Liver (tissue), 9 donors: ENCODE measurements around the gene ADPGK. TPM values are rescaled to one million over a fixed set of nuclear protein-coding genes. Genes with fewer than 3 reads are reported as not detected.
"Not testable (repeated sequence)": the region's sequence is repeated elsewhere in the genome, so short reads cannot be mapped to it uniquely, and the experiment has no call there.

Source experiments
- DNase-seq: peaks from one replicate; pipeline ENCODE4 v3.0.0-alpha.2; 2017; ENCODE audit warnings: low spot score
- H3K27ac ChIP-seq, 2 donors: one replicate each; pipeline ENCODE4 v1.7.0; 2013; ENCODE audit warnings: inconsistent platforms in 2 of 2, low read length in 2 of 2, control low read depth in 1 of 2, low read depth in 1 of 2, mild to moderate bottlenecking in 1 of 2
- H3K27me3 ChIP-seq, 4 donors: one replicate each; pipeline versions ENCODE4 v1.6.1 to v1.7.0; 2013; ENCODE audit warnings: low read length in 3 of 4, inconsistent platforms in 1 of 4, mild to moderate bottlenecking in 1 of 4, moderate library complexity in 1 of 4; ENCODE audit not compliant: control insufficient read depth in 4 of 4, insufficient read depth in 4 of 4
- H3K36me3 ChIP-seq, 4 donors: one replicate each; pipeline versions ENCODE4 v1.6.1 to v1.7.0; 2013; ENCODE audit warnings: low read length in 3 of 4, mild to moderate bottlenecking in 3 of 4, low read depth in 1 of 4, moderate library complexity in 1 of 4; ENCODE audit not compliant: control insufficient read depth in 4 of 4, insufficient read depth in 3 of 4
- H3K4me1 ChIP-seq, 4 donors: one replicate each; pipeline versions ENCODE4 v1.6.1 to v1.7.0; 2013; ENCODE audit warnings: low read length in 3 of 4, mild to moderate bottlenecking in 3 of 4, moderate library complexity in 1 of 4; ENCODE audit not compliant: control insufficient read depth in 4 of 4, insufficient read depth in 4 of 4
- H3K4me3 ChIP-seq, 3 donors: one replicate each; pipeline versions ENCODE4 v1.6.1 to v1.7.0; 2013; ENCODE audit warnings: low read length in 3 of 3, control low read depth in 1 of 3, low read depth in 1 of 3, mild to moderate bottlenecking in 1 of 3
- H3K9ac ChIP-seq, 2 donors: one replicate each; pipeline ENCODE4 v1.7.0; 2013; ENCODE audit warnings: low read length in 2 of 2, mild to moderate bottlenecking in 2 of 2, moderate library complexity in 2 of 2, control low read depth in 1 of 2, low read depth in 1 of 2
- H3K9me3 ChIP-seq, 4 donors: one replicate each; pipeline versions ENCODE4 v1.6.1 to v1.7.0; 2013; ENCODE audit warnings: low read length in 3 of 4; ENCODE audit not compliant: control insufficient read depth in 4 of 4
- ATF3 ChIP-seq: IDR thresholded peaks from 2 replicates; pipeline ENCODE4 v1.6.1; 2016; ENCODE audit warnings: antibody characterized with exemption
- EGR1 ChIP-seq, 2 donors: IDR thresholded peaks; 2 replicates each; pipeline ENCODE4 v1.6.1; 2016 to 2018; ENCODE audit warnings: antibody characterized with exemption in 2 of 2, low read depth in 2 of 2
- FOXA1 ChIP-seq: IDR thresholded peaks from 2 replicates; pipeline ENCODE4 v1.6.1; 2016; ENCODE audit warnings: antibody characterized with exemption
- FOXA2 ChIP-seq: IDR thresholded peaks from 2 replicates; pipeline ENCODE4 v1.6.1; 2016; ENCODE audit warnings: antibody characterized with exemption
- HNF4G ChIP-seq: IDR thresholded peaks from 2 replicates; pipeline ENCODE4 v1.6.1; 2016; ENCODE audit warnings: antibody characterized with exemption
- JUND ChIP-seq, 2 donors: IDR thresholded peaks; 2 replicates each; pipeline ENCODE4 v1.6.1; 2016; ENCODE audit warnings: antibody characterized with exemption in 2 of 2
- NR2F2 ChIP-seq: IDR thresholded peaks from 2 replicates; pipeline ENCODE4 v1.6.1; 2016; ENCODE audit warnings: antibody characterized with exemption
- RAD21 ChIP-seq, 2 donors: IDR thresholded peaks; 2 replicates each; pipeline ENCODE4 v1.6.1; 2016; ENCODE audit warnings: antibody characterized with exemption in 2 of 2, mild to moderate bottlenecking in 2 of 2
- REST ChIP-seq: IDR thresholded peaks from 2 replicates; pipeline ENCODE4 v1.6.1; 2016; ENCODE audit warnings: antibody characterized with exemption, mild to moderate bottlenecking
- SP1 ChIP-seq: IDR thresholded peaks from 2 replicates; pipeline ENCODE4 v1.6.1; 2018; ENCODE audit warnings: antibody characterized with exemption, mild to moderate bottlenecking
- WGBS: extraction: QIAGEN DNeasy Blood & Tissue Kit; methylation state at CpG from one replicate; pipeline ENCODE4 v1.1.7; 2013; 5-methylcytosine and 5-hydroxymethylcytosine counted together
- polyA plus RNA-seq, 2 donors: library from polyadenylated mRNA; stranded (reverse) in 1 of 2; unstranded in 1 of 2; fragments of 200-250 nt in 1 of 2; fragments of >200 nt in 1 of 2; fragmentation: Nextera tagmentation in 1 of 2; extraction: Ambion mirVana in 1 of 2; gene quantifications; one replicate each; pipeline versions ENCODE4 v1.2.1 to v1.2.3, GENCODE V29; 2013 to 2015
- total RNA-seq, 2 donors: library from RNA; depleted of rRNA; stranded (reverse); fragments of >200 nt; gene quantifications; one replicate each; pipeline ENCODE4 v1.2.3, GENCODE V29; 2014
- TF ChIP-seq, protein P1 (sequence below): fragments of 150-350 bp; IDR thresholded peaks from 2 replicates; pipeline ENCODE4 v1.5.1; 2017; ENCODE audit warnings: improper control_type of control experiment, low read depth, low read length; ENCODE audit not compliant: missing input control
- donor health status: healthy.
- donor health status: healthy.
- donor health status: healthy.
- donor health status: healthy.
- donor health status: healthy.

ADPGK gene
- total and polyA plus RNA-seq, 4 donors, result 12.2 to 35.5 (median 20.0) TPM

GRCh38 chr15:72809329-72809728 is 25.8 kb upstream of the ADPGK start:
- no peak for DNase-seq
- WGBS, result 73% methylated on average over 4 of the region's 4 CpGs
- no peak overlapping the region for H3K9ac ChIP-seq
- H3K36me3 ChIP-seq, result no peaks in the 10 kb centered on the region
- TF ChIP-seq, protein P1, sequence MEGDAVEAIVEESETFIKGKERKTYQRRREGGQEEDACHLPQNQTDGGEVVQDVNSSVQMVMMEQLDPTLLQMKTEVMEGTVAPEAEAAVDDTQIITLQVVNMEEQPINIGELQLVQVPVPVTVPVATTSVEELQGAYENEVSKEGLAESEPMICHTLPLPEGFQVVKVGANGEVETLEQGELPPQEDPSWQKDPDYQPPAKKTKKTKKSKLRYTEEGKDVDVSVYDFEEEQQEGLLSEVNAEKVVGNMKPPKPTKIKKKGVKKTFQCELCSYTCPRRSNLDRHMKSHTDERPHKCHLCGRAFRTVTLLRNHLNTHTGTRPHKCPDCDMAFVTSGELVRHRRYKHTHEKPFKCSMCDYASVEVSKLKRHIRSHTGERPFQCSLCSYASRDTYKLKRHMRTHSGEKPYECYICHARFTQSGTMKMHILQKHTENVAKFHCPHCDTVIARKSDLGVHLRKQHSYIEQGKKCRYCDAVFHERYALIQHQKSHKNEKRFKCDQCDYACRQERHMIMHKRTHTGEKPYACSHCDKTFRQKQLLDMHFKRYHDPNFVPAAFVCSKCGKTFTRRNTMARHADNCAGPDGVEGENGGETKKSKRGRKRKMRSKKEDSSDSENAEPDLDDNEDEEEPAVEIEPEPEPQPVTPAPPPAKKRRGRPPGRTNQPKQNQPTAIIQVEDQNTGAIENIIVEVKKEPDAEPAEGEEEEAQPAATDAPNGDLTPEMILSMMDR, result no peak
- H3K4me3 ChIP-seq, result no peak overlapping the region
- no peaks in the 10 kb centered on the region for H3K9me3 ChIP-seq
- no peaks in the 10 kb centered on the region for H3K4me1 ChIP-seq
- no peaks in the 10 kb centered on the region for H3K27me3 ChIP-seq
- no peak overlapping the region for H3K27ac ChIP-seq

GRCh38 chr15:72807346-72807745 is 23.8 kb upstream of the ADPGK start:
- H3K27me3 ChIP-seq, H3K27ac ChIP-seq, H3K36me3 ChIP-seq, H3K4me1 ChIP-seq, H3K9me3 ChIP-seq, DNase-seq, H3K9ac ChIP-seq, H3K4me3 ChIP-seq: not testable (repeated sequence)
- WGBS, result over 99% methylated on average over 20 of the region's 22 CpGs

- H3K4me3 ChIP-seq, result no peak overlapping the region
- TF ChIP-seq FOXA2 (no peak), EGR1 (IDR thresholded peaks at IDR 0.05; ENCODE audit: low read depth in 2 of 2) (no peak), RAD21 (IDR thresholded peaks at IDR 0.05) (no peak), NR2F2 (no peak), JUND (IDR thresholded peaks at IDR 0.05) (no peak), SP1 (no peak), ATF3 (no peak), HNF4G (no peak), REST (no peak), FOXA1 (no peak)
- H3K9me3 ChIP-seq, result no peaks in the 10 kb centered on the region
- H3K27ac ChIP-seq, result no peak overlapping the region
- WGBS, result 67% methylated on average over 1 of the region's 1 CpG
- peaks cover 0 to 2% (median 0%) of the 10 kb centered on the region in 4 donors for H3K27me3 ChIP-seq
- no peaks in the 10 kb centered on the region for H3K4me1 ChIP-seq
- DNase-seq, result no peak
- no peaks in the 10 kb centered on the region for H3K36me3 ChIP-seq
- no peak overlapping the region for H3K9ac ChIP-seq
Observed at GRCh38 chr15:72803006-72803405, 19.4 kb upstream of the ADPGK start.
